IMR-90 (cell line): Measurements from ENCODE around the gene CSNK2A1.

Experiments
- BHLHE40 ChIP-seq: fragments of 150-350 bp; IDR thresholded peaks from 2 replicates; pipeline ENCODE4 v1.6.1; 2016; ENCODE audit warnings: mild to moderate bottlenecking, low read depth, low read length
- CHD1 ChIP-seq: IDR thresholded peaks from 2 replicates; pipeline ENCODE4 v1.6.1; 2012; ENCODE audit warnings: low read depth, low read length, improper control_type of control experiment
- CTCF ChIP-seq: conservative IDR thresholded peaks from 2 replicates; pipeline ENCODE4 v1.5.1; 2012; ENCODE audit warnings: mild to moderate bottlenecking, low read depth, low read length, improper control_type of control experiment
- MXI1 ChIP-seq: IDR thresholded peaks from 2 replicates; pipeline ENCODE4 v1.6.1; 2012; ENCODE audit warnings: low read depth, mild to moderate bottlenecking, low read length, moderate library complexity, borderline replicate concordance
- POLR2A ChIP-seq: IDR thresholded peaks from 2 replicates; pipeline ENCODE4 v1.6.1; 2012; ENCODE audit warnings: mild to moderate bottlenecking, low read depth, low read length
- RCOR1 ChIP-seq: IDR thresholded peaks from 2 replicates; pipeline ENCODE4 v1.6.1; 2012; ENCODE audit warnings: mild to moderate bottlenecking, low read length, improper control_type of control experiment; ENCODE audit not compliant: insufficient replicate concordance
- RFX5 ChIP-seq: IDR thresholded peaks from 2 replicates; pipeline ENCODE4 v1.8.0; 2012; ENCODE audit warnings: low read depth, mild to moderate bottlenecking, low read length, moderate library complexity

GRCh38 chr20:438571-439469 lies 104.8 kb downstream of the CSNK2A1 start:
- TF ChIP-seq BHLHE40 = no peak
- TF ChIP-seq POLR2A = no peak
- TF ChIP-seq CTCF = no peak
- TF ChIP-seq RFX5 = no peak
- no peak for TF ChIP-seq CHD1
- TF ChIP-seq RCOR1 = no peak
- no peak for TF ChIP-seq MXI1
